Iris pigment epithelial cell (primary cell): ENCODE results near the gene KAZALD1.

ENCODE experiments used
- DNase-seq: peaks from one replicate; pipeline ENCODE4 v3.0.0-alpha.2; 2011; ENCODE audit warnings: low read depth

The KAZALD1 gene

DNA sequence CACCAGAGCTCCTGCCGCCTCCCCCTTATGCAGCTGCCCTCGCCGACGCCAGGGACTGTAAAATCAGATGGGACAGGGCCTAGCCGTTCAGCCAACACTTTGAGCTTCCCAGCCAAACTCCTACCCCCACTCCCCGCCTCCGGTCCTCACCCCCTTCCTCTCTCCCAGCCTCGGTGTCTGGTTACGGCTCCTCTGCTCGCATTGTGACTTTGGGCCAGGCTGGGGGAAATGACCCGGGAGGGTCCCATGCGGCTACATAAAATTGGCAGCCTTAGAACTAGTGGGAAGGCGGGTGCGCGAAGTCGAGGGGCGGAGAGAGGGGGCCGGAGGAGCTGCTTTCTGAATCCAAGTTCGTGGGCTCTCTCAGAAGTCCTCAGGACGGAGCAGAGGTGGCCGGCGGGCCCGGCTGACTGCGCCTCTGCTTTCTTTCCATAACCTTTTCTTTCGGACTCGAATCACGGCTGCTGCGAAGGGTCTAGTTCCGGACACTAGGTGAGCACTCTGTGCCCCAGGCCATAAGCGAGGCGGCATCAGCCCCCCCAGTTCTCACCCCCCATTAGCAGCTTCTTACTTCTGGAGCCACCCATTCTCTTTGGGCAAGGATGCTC lies at the start of gene KAZALD1:
Gene KAZALD1 (plus strand): TSS at position 366 of the 608 bp plus-strand sequence. CDS start 604 bp downstream, outside the sequence.
- peak; percentile 69 for DNase-seq

DNA sequence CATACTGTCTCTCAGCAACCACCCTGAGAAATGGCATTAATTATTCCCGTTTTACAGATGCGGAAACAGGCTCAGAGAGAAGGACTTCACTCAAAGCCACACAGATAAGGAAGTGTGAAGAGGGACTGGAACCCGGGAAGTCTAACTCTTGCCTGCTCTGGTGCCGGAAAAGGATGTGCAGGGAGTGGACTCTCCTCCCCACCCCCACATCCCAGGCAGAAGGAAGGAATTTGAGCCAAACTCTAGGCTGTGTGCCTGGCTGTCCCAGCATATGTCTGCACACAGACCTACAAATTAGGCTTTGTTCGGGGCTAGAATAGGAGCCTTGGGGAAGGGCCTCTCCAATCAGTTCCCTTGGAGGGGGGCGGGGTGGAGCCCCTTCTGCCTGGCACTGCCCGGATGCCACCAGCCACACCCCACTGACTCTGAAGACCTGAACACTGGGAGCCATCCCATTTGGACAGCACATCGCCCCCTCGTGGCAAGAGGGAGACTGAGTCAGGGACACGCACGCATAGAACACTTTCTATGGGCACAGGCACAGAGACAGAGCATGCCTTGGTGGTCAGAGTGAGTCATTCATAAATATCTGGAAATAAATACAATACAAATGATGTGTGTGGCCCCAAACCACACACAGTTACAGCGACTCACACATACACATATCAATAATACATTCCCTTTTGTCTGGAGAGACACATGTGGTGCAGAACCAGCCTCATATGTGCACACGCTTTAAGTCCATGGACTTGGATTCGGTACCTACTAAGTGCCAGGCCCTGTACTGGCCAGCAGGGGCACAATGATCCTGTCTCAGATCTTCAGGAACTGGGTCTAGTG lies 49.0 kb upstream of the KAZALD1 start:
- peak; percentile 88 for DNase-seq

GRCh38 chr10:101013365-101013825 lies 48.4 kb upstream of the KAZALD1 start:
- DNase-seq: no peak

GRCh38 chr10:101014230-101014884 lies 47.4 kb upstream of the KAZALD1 start:
- peak; percentile 47 for DNase-seq

DNA sequence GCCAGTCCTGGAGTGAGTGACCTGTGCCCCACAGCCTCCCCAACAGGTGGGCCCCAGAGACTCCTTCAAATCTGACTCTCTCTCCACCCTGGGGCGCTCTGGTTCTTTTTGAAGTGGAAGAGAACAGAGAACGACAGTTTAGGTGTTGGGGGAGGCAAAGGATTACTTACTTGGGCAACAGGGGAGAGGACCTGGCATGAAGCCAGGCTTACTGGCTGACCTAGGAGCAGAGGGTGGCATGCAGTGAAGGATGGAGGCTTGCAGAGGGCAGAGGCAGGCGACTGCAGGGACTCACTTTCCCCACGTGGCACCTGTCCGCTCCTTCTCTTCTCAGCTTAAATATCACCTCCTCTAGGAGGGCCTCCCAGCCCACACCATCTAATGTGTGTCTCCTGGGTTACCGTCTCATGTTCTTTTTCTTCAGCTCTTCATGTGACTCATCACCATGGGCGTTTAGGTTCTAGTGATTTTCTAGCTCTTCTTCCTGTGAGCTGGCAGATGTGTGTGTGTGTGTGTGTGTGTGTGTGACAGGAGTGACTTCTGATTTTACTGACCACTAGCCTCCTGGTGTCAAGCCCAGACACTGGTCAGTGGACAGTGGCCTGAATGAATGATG lies 46.7 kb upstream of the KAZALD1 start:
- peak; percentile 93 for DNase-seq

GRCh38 chr10:101015582-101015973 lies 46.2 kb upstream of the KAZALD1 start:
- no peak for DNase-seq

- no peak for DNase-seq
These were observed 45.0 kb upstream of the KAZALD1 start for GRCh38 chr10:101016814-101017213.

- no peak for DNase-seq
These were observed 43.6 kb upstream of the KAZALD1 start for GRCh38 chr10:101018118-101018599.

DNA sequence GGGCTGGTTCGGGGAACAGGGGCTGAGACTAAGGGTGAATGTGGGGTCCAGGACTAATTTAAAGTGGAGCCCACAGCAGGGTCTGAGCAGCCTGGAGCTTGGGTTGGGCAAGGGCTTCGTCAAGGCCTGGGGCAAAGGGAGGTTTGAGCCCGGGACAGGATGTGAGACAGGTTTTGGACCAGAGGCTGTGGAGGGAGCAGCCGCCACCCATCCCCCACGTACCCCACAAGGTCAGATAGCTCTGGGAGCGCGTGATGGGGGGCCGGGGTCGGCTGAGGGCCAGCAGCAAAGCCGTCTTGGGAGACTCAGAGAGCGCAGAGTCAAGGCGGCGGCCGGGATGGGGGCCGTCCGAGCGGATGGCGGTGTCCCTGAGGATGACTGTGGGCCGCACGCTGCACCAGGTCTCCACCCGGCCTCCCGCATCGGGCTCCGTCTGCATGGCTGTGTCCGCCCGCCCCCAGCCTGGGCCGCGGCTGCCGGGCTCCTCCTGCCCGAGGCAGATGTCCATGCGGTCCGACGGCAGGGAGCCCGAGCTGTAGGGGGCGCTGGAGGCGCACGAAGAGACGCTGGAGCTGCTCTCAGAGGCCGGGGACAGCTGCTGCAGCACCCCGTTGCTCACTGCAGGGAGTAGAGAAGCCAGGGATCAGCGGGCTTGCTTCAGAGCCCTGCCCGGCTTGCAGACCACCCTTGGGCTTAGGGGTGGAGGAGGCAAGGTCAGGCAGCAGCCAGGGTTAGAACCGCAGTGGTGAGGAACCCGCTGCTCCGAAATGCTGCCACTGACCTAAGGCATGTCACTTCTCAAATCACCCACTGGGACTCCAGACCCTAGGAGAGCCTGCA lies 43.0 kb upstream of the KAZALD1 start:
- DNase-seq: peak; percentile 79

DNA sequence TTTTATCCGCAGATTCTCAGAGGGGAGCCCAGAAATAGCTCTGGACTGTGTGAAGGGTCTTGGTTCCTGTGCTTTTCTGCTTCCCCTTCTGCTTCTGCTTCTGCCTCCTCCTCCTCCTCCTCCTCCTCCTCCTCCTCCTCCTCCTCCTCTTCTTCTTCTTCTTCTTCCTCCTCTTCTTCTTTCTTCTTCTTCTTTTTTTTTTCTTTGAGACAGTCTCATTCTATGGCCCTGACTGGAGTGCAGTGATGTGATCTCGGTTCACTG lies 42.4 kb upstream of the KAZALD1 start:
- DNase-seq: no peak

DNA sequence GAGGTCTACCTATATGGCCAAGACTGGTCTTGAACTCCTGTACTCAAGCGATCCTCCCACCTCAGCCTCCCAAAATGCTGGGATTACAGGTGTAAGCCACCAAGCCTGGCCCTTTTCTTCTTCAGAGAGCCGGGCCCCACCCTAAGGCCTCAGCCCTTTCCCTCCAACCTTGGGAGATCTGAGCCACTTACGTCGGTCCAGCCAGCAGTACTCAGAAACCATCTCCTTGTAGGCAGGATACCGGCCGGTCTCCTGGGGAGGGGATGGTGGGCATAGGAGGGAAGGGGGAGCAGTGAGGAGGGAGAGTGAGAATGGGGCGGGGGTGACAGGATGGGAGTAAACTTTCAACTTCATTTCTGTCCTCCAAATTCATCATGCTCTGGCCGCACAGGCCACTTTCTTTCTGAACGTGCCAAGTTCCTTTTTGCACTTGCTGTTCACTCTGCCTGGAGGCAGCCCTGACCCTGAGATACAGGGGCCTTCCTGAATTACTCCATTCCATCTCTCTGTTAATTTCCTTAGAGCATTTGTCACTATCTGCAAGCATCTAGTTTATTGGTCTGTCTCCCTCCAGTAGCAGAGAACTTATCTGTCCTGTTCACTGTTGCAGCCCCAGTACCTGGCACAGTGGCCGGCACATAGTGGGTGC lies 41.2 kb upstream of the KAZALD1 start:
- no peak for DNase-seq

DNA sequence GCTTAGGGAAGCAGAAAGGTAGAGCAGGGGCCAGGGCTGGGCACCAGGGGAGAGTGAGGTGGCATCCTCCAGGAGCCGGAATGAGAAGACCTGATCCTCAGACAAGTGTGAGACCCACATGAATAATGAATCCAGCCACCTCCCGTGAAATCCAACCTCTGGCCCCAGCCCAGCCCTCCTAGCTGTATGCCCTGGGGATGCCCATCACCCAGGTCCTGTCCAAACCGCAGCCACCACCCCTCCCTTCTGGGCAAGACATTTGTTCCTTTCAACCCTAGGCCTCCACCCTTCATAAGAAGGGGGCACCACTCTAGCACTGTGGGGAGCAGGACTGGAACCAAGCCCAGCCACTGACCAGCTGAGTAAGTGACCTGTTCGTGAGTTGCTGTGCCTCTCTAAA lies 40.5 kb upstream of the KAZALD1 start:
- DNase-seq: no peak

DNA sequence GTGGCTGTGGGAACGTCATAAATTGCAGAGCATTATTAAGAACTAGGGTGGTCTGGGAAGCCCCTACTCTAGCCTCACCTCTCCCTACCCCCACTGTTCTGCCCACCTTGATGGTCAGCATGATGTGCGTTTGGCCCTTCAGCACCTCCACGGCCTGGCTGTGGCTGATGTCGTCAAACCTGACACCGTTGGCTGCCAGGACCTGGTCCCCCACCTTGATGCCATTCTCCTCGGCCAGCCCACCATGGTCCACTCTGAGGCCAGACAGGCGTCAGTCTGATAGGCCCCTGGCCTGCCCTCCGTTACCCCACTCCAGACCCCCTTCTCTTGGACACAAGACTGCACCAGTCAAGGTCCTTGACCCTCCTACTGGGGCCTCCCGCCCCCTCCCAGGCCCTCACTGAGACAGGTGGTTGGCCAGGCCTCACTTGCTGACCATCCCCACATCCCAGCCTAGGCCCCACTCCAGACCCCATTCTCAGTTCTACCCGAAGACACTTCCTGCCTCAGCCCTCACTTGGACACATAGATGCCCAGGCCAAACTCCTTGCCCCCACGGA lies 40.0 kb upstream of the KAZALD1 start:
- no peak for DNase-seq

GRCh38 chr10:101022967-101023705 lies 38.7 kb upstream of the KAZALD1 start:
- no peak for DNase-seq

GRCh38 chr10:101027106-101027720 lies 34.6 kb upstream of the KAZALD1 start:
- no peak for DNase-seq

DNA sequence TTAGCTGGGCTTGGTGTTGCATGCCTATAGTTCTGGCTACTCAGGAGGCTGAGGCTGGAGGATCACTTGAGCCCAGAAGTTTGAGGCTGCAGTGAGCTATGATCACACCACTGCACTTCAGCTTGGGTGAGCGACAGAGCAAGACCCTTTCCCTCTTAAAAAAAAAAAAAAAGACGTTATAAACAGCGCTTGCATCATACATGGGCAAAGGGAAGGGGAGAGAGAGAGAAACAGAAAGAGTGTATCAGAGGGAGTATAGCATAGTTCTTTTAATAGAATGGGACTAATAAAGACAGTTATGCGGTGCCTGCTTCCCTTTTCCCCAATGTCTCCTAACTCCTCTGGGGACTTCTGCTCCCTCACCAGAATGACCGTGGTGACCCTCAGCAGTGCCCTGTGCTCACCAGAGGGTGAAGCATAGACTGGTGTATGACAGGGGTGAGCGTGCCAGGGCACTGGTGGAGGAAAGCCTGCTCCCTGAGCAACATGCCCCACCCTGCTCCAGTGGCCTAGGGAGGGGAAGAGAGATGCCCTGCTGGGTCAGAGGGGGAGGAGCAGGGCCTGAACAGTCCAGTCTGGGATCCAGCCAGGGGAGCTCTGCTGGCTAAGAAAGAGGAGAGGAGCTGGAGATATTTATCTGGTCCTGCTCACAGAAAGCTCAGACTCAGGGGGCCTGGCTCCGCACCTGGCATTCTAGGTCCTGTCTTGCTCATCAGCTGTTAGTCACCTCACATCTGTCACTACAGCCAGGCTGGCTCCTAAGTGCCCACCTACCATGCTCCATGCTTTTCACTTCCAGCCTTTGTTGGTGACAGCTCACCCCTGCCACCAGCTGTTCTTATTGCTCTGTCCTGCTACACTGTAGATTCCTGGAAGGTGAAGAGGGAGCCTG lies 33.1 kb upstream of the KAZALD1 start:
- DNase-seq: no peak

DNA sequence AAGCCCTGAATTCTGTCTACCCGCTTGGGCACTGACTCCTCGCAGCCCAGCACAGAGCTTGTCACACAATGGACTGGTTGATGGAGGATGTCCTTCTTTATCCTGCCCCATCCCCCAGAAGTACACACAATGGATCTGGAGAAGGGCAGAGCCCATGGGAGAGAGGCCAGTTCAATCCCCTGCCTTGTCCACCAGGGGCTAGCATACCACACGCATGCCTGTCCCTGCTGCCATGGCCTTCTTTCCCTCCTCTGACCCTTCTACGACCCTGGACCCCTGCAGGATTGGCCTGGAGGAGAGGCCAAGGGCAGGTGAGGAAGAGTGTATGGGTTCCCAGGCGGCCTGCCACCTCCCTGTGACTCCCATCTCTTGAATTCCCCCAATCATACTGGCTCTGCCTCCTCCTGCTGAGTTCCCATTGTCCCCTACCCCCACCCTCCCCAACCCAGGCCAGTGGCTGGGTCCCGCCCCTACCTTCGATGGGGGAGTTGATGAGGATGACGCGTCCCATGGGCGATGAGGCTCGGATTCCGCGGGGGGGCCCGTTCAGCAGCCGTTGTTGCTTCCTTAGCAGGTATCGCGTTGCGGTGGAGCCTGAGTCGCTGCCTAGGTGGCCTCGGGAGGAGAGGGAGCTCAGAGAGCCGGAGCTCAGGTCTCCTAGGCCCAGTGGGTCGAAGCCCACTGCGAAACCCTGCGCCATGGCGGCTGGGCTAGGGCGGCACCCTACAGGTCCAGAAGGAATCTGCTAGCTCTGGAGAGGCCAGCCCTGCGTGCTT lies 32.1 kb upstream of the KAZALD1 start:
- DNase-seq: no peak
